Endothelial cell of umbilical vein (primary cell): ENCODE data around the gene PGAP6. TPM values are rescaled to one million over a fixed set of nuclear protein-coding genes. Genes with fewer than 3 reads are reported as not detected.

Source experiments
- BruUV-seq: library from RNA; stranded (reverse); fragments of 400-500 nt; replicated peaks from 2 replicates; lab custom pipeline; 2021; lab: Mats Ljungman, UMichigan
- CTCF ChIA-PET: fragments of 300-600, 350-600 bp; sonication (Branson Sonifier 250); formaldehyde crosslinking; loops from one replicate; lab custom pipeline; 2021; ENCODE audit warnings: antibody characterized with exemption, inconsistent platforms; lab: Charles Lee
- POLR2A ChIA-PET: fragments of 300-600, 350-600 bp; sonication (Branson Sonifier 250); formaldehyde crosslinking; loops from one replicate; lab custom pipeline; 2021; ENCODE audit warnings: antibody characterized with exemption, inconsistent platforms; lab: Charles Lee
- DNase-seq: peaks from one replicate; pipeline ENCODE4 v3.0.0-alpha.2; 2011; ENCODE audit warnings: low read depth, low spot score
- FAIRE-seq: peaks from 2 replicates; lab custom pipeline; 2011; peaks lifted over from hg19 to GRCh38; lab: Jason Lieb, UNC
- H2AFZ ChIP-seq: 2 replicates; pipeline ENCODE4 v1.6.0; 2012; ENCODE audit warnings: low read depth, low read length, control low read depth, inconsistent platforms
- H3K27ac ChIP-seq: 2 replicates; pipeline ENCODE4 v1.5.1; 2011; ENCODE audit warnings: low read depth, mild to moderate bottlenecking, control low read depth, low read length, moderate library complexity; ENCODE audit not compliant: insufficient read depth
- H3K27me3 ChIP-seq, 2 experiments: 2 replicates each; pipeline versions ENCODE4 v1.6.0 to v1.6.1; 2011; ENCODE audit warnings: low read length in 2 of 2, mixed read lengths in 1 of 2; ENCODE audit not compliant: control insufficient read depth in 2 of 2, insufficient read depth in 2 of 2
- H3K36me3 ChIP-seq, 2 experiments: 2 replicates in 1 of 2; 3 replicates in 1 of 2; pipeline ENCODE4 v1.5.1; 2011; ENCODE audit warnings: low read length in 2 of 2, mild to moderate bottlenecking in 1 of 2, moderate library complexity in 1 of 2; ENCODE audit not compliant: control insufficient read depth in 2 of 2, insufficient read depth in 2 of 2; ENCODE audit errors: extremely low read depth in 1 of 2
- H3K4me1 ChIP-seq: 3 replicates; pipeline ENCODE4 v1.5.1; 2011; ENCODE audit warnings: mild to moderate bottlenecking, low read length; ENCODE audit not compliant: control insufficient read depth, insufficient read depth; ENCODE audit errors: extremely low read depth
- H3K4me2 ChIP-seq: 2 replicates; pipeline ENCODE4 v1.6.1; 2011; ENCODE audit warnings: low read length, control low read depth, mixed read lengths; ENCODE audit not compliant: insufficient read depth
- H3K4me3 ChIP-seq, 3 experiments: fragments of 200-600 bp in 1 of 3; sonication (generic), shearing (Covaris generic) in 1 of 3; replicated peaks in 1 of 3; 2 replicates each; pipeline ENCODE4 v1.5.1; 2011 to 2016; ENCODE audit warnings: control low read depth in 3 of 3, low read length in 3 of 3, mild to moderate bottlenecking in 2 of 3, inconsistent platforms in 1 of 3, low read depth in 1 of 3, moderate library complexity in 1 of 3; ENCODE audit not compliant: insufficient read depth in 1 of 3
- H3K79me2 ChIP-seq: 2 replicates; pipeline ENCODE4 v1.6.0; 2012; ENCODE audit warnings: low read length, inconsistent platforms; ENCODE audit not compliant: control insufficient read depth, insufficient read depth
- H3K9ac ChIP-seq: replicated peaks from 2 replicates; pipeline ENCODE3; 2011; ENCODE audit warnings: low read length, control low read depth; ENCODE audit not compliant: insufficient read depth; ENCODE audit errors: extremely low read depth
- H3K9me1 ChIP-seq: replicated peaks from 3 replicates; pipeline ENCODE4 v1.6.0; 2011; ENCODE audit warnings: mild to moderate bottlenecking, low read length; ENCODE audit not compliant: control insufficient read depth, insufficient read depth; ENCODE audit errors: extremely low read depth
- H3K9me3 ChIP-seq: replicated peaks from 2 replicates; pipeline ENCODE4 v1.5.1; 2012; ENCODE audit warnings: low read length, inconsistent platforms; ENCODE audit not compliant: control insufficient read depth, insufficient read depth
- H4K20me1 ChIP-seq: replicated peaks from 2 replicates; pipeline ENCODE3; 2011; ENCODE audit warnings: mild to moderate bottlenecking, low read length; ENCODE audit not compliant: control insufficient read depth, insufficient read depth; ENCODE audit errors: extremely low read depth
- CTCF ChIP-seq, 2 donors: IDR thresholded peaks; 1 replicate in 1 of 2; 2 replicates in 1 of 2; pipeline ENCODE4 v1.5.1; 2011; ENCODE audit warnings: low read length in 2 of 2, mild to moderate bottlenecking in 2 of 2, moderate library complexity in 2 of 2, control low read depth in 1 of 2, inconsistent platforms in 1 of 2, low read depth in 1 of 2; ENCODE audit not compliant: insufficient read depth in 1 of 2; ENCODE audit errors: extremely low read depth in 1 of 2
- EZH2 ChIP-seq: IDR thresholded peaks from 2 replicates; pipeline ENCODE4 v1.6.1; 2012; ENCODE audit warnings: borderline replicate concordance, low read depth, mild to moderate bottlenecking, moderate library complexity, low read length, inconsistent platforms; ENCODE audit not compliant: severe bottlenecking
- FOS ChIP-seq: IDR thresholded peaks from 2 replicates; pipeline ENCODE4 v1.6.1; 2011; ENCODE audit warnings: mild to moderate bottlenecking, low read length, moderate library complexity, borderline replicate concordance; ENCODE audit not compliant: insufficient read depth
- GATA2 ChIP-seq: IDR thresholded peaks from 2 replicates; pipeline ENCODE4 v1.7.0; 2011; ENCODE audit warnings: low read depth, mild to moderate bottlenecking, moderate library complexity, mixed read lengths, low read length; ENCODE audit not compliant: insufficient read length, insufficient read depth
- JUN ChIP-seq: IDR thresholded peaks from 2 replicates; pipeline ENCODE4 v1.6.1; 2011; ENCODE audit warnings: borderline replicate concordance, low read depth; ENCODE audit not compliant: insufficient read length, insufficient read depth
- MAX ChIP-seq: IDR thresholded peaks from 2 replicates; pipeline ENCODE4 v1.6.1; 2011; ENCODE audit not compliant: insufficient read depth, insufficient read length
- MYC ChIP-seq: IDR thresholded peaks from one replicate; pipeline ENCODE4 v1.6.1; 2011; ENCODE audit warnings: mild to moderate bottlenecking, low read depth, low read length
- POLR2A ChIP-seq: IDR thresholded peaks from 2 replicates; pipeline ENCODE4 v1.6.1; 2012; ENCODE audit warnings: low read depth, mild to moderate bottlenecking, control low read depth, low read length
- POLR2AphosphoS5 ChIP-seq: IDR thresholded peaks from 2 replicates; pipeline ENCODE4 v1.6.1; 2012; ENCODE audit warnings: low read depth, mild to moderate bottlenecking, control low read depth, low read length, moderate library complexity; ENCODE audit not compliant: insufficient read depth
- dilution Hi-C: fragments of 300-500 bp; cut with MboI; formaldehyde crosslinking; loops from one replicate; pipeline ENCODE4 v1.15.0; 2019; ENCODE audit warnings: low sequenced_read_pairs; ENCODE audit not compliant: extremely low pct_ligation_motif_present
- intact Hi-C: fragments of 100-400 bp; cut with micrococcal nuclease; formaldehyde crosslinking; loops from one replicate; pipeline ENCODE4 v1.10.0; 2022
- polyA plus RNA-seq, 4 experiments: library from polyadenylated mRNA; depleted of rRNA in 3 of 4; stranded (reverse) in 3 of 4; unstranded in 1 of 4; fragments of >200 nt; gene quantifications; 2 replicates each; pipeline versions ENCODE4 v1.2.1 to v1.2.3, GENCODE V29; 2011 to 2012; ENCODE audit warnings: missing spikeins in 1 of 4
- total RNA-seq: library from RNA; stranded (reverse); gene quantifications from 2 replicates; pipeline ENCODE4 v1.2.3, GENCODE V29; 2021

PGAP6 gene
- total and polyA plus RNA-seq, 2 donors (not counting 3 experiments of a cell fraction or from before 2014, with no cell fraction given) = 89.8 to 365 TPM

GRCh38 chr16:324451-325334 is 57.1 kb downstream of the PGAP6 start:
- TF ChIP-seq GATA2 = no peak
- no peak for TF ChIP-seq MYC
- no peak for TF ChIP-seq POLR2AphosphoS5
- TF ChIP-seq JUN = no peak
- no peak for TF ChIP-seq POLR2A
- TF ChIP-seq CTCF (IDR thresholded peaks at IDR 0.05; ENCODE audit: extremely low read depth in 1 of 2, insufficient read depth in 1 of 2, low read depth in 1 of 2, low read length in 2 of 2) = no peak
- TF ChIP-seq FOS = no peak
- TF ChIP-seq EZH2 = no peak
- no peak for TF ChIP-seq MAX
- no peak overlapping the region for H3K27ac ChIP-seq
- intact Hi-C loops (no loop called here), dilution Hi-C loops (no loop called here)
- no peaks in the 10 kb centered on the region for H3K27me3 ChIP-seq
- no peaks in the 10 kb centered on the region for H4K20me1 ChIP-seq
- no peaks in the 10 kb centered on the region for H3K9me1 ChIP-seq
- no peak overlapping the region for H2AFZ ChIP-seq
- ChIA-PET POLR2A (no interaction called here), CTCF (no interaction called here)
- H3K4me2 ChIP-seq = no peak overlapping the region
- H3K9ac ChIP-seq = no peak overlapping the region
- FAIRE-seq = no peak
- peaks cover 16% of the 10 kb centered on the region for H3K4me1 ChIP-seq
- peaks cover 57% of the 10 kb centered on the region for H3K79me2 ChIP-seq
- no peak overlapping the region for H3K4me3 ChIP-seq
- BruUV-seq = no TSS peak
- DNase-seq = no peak
- H3K36me3 ChIP-seq = peaks cover 0 to 2% of the 10 kb centered on the region in 2 experiments
- no peaks in the 10 kb centered on the region for H3K9me3 ChIP-seq
